Common myeloid progenitor, CD34-positive (primary cell): ENCODE results near the gene UNC119.

Source experiments
- CTCF ChIA-PET: fragments of 350-600 bp; sonication (Branson Sonifier 250); formaldehyde crosslinking; loops from one replicate; lab custom pipeline; 2021; ENCODE audit warnings: antibody characterized with exemption; lab: Charles Lee
- POLR2A ChIA-PET: fragments of 350-600 bp; sonication (Branson Sonifier 250); formaldehyde crosslinking; loops from one replicate; lab custom pipeline; 2021; ENCODE audit warnings: antibody characterized with exemption; lab: Charles Lee
- DNase-seq, 3 donors: peaks; one replicate each; pipeline versions ENCODE4 v3.0.0 to v3.0.0-alpha.2; 2013
- H3K27ac ChIP-seq, 2 experiments: 1 replicate in 1 of 2; 2 replicates in 1 of 2; pipeline ENCODE4 v1.7.0; 2013; ENCODE audit warnings: inconsistent platforms in 2 of 2, low read length in 2 of 2, mild to moderate bottlenecking in 2 of 2, low read depth in 1 of 2, moderate library complexity in 1 of 2; ENCODE audit not compliant: severe bottlenecking in 2 of 2, insufficient read depth in 1 of 2, poor library complexity in 1 of 2
- H3K27me3 ChIP-seq, 5 experiments: replicated peaks in 2 of 5; 1 replicate in 3 of 5; 2 replicates in 2 of 5; pipeline versions ENCODE4 v1.6.1 to v1.7.0; 2013; ENCODE audit warnings: low read length in 4 of 5, mild to moderate bottlenecking in 2 of 5, moderate library complexity in 2 of 5, inconsistent platforms in 1 of 5; ENCODE audit not compliant: insufficient read depth in 5 of 5, control insufficient read depth in 4 of 5
- H3K36me3 ChIP-seq, 4 experiments: 1 replicate in 2 of 4; 2 replicates in 2 of 4; pipeline versions ENCODE4 v1.6.1 to v1.7.0; 2013; ENCODE audit warnings: low read length in 3 of 4, control low read depth in 1 of 4, mild to moderate bottlenecking in 1 of 4; ENCODE audit not compliant: control insufficient read depth in 4 of 4, insufficient read depth in 4 of 4
- H3K4me1 ChIP-seq, 4 experiments: 1 replicate in 3 of 4; 2 replicates in 1 of 4; pipeline versions ENCODE4 v1.6.1 to v1.7.1; 2013; ENCODE audit warnings: low read length in 3 of 4, mild to moderate bottlenecking in 3 of 4, control low read depth in 1 of 4, inconsistent platforms in 1 of 4, moderate library complexity in 1 of 4; ENCODE audit not compliant: control insufficient read depth in 4 of 4, insufficient read depth in 4 of 4; ENCODE audit errors: control extremely low read depth in 1 of 4
- H3K4me3 ChIP-seq, 7 experiments: 1 replicate in 4 of 7; 2 replicates in 3 of 7; pipeline versions ENCODE4 v1.5.1 to v1.7.0; 2013; ENCODE audit warnings: mild to moderate bottlenecking in 7 of 7, low read length in 6 of 7, moderate library complexity in 6 of 7, inconsistent platforms in 2 of 7, low read depth in 2 of 7, control low read depth in 1 of 7; ENCODE audit not compliant: insufficient read depth in 4 of 7, control insufficient read depth in 1 of 7; ENCODE audit errors: extremely low read depth in 1 of 7
- H3K9me3 ChIP-seq, 5 experiments: 1 replicate in 4 of 5; 2 replicates in 1 of 5; pipeline versions ENCODE4 v1.6.1 to v1.7.1; 2013; ENCODE audit warnings: low read length in 4 of 5, mild to moderate bottlenecking in 2 of 5, inconsistent platforms in 1 of 5, low read depth in 1 of 5, moderate library complexity in 1 of 5; ENCODE audit not compliant: control insufficient read depth in 4 of 5, insufficient read depth in 2 of 5; ENCODE audit errors: control extremely low read depth in 1 of 5
- WGBS: methylation state at CpG from one replicate; pipeline ENCODE4 v1.1.5; 2013; ENCODE audit not compliant: insufficient coverage; 5-methylcytosine and 5-hydroxymethylcytosine counted together

UNC119 gene

DNA sequence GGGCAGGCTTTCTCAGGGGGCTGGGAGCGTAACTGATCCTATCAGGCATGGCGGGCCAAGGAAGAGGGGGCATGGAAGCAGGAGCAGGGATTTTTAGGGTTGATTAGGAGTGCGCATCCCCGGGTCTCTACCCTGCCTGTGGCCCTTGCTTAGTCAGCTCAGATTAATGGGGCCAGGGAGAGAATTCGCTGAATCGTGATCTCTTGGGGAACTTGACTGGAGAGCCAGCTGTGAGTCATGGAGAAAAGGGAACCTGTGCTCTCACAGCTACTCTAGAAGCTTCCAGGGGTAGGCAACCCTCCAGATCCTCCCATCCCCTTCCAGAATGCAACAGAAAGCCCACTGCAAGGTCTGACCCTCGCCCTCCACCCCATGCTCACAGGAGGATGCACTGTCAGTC is 42.6 kb downstream of the UNC119 start:
- Histone ChIP-seq H3K36me3 (no peaks in the 10 kb centered on the region), H3K9me3 (no peaks in the 10 kb centered on the region), H3K4me1 (peaks cover 0 to 12% (median 0%) of the 10 kb centered on the region in 4 experiments), H3K4me3 (no peak overlapping the region), H3K27ac (no peak overlapping the region), H3K27me3 (peaks cover 0 to 5% (median 0%) of the 10 kb centered on the region in 5 experiments)
- ChIA-PET CTCF (interaction anchor here (0.9 to 1.1 kb wide), 2 partner anchors 9 kb away, joined by 3 read pairs; no protein-coding TSS in a partner anchor), POLR2A (interaction anchor here (0.6 kb wide), 1 partner anchor 28 kb away, joined by 3 read pairs; no protein-coding TSS in a partner anchor)
- DNase-seq = peak; percentile 21 to 65 (median 60)
- WGBS = 68% methylated on average over 7 of the region's 7 CpGs

GRCh38 chr17:28508211-28508724 is 44.2 kb downstream of the UNC119 start:
- Histone ChIP-seq H3K4me3 (no peak overlapping the region), H3K27ac (no peak overlapping the region), H3K27me3 (peaks cover 0 to 5% (median 0%) of the 10 kb centered on the region in 5 experiments), H3K9me3 (no peaks in the 10 kb centered on the region), H3K4me1 (peaks cover 0 to 12% (median 0%) of the 10 kb centered on the region in 4 experiments), H3K36me3 (no peaks in the 10 kb centered on the region)
- CTCF ChIA-PET = no interaction called here
- POLR2A ChIA-PET = interaction anchor here (0.6 kb wide), 1 partner anchor 13 kb away, joined by 3 read pairs; no protein-coding TSS in a partner anchor
- DNase-seq = no peak
- WGBS = 91% methylated on average over 10 of the region's 11 CpGs

GRCh38 chr17:28507567-28508203 is 44.7 kb downstream of the UNC119 start:
- 66% methylated on average over 16 of the region's 24 CpGs for WGBS
- no peak for DNase-seq
- peaks cover 0 to 4% (median 0%) of the 10 kb centered on the region in 5 experiments for H3K27me3 ChIP-seq
- no peak overlapping the region for H3K27ac ChIP-seq
- ChIA-PET POLR2A (no interaction called here), CTCF (no interaction called here)
- H3K4me1 ChIP-seq = peaks cover 0 to 12% (median 0%) of the 10 kb centered on the region in 4 experiments
- H3K9me3 ChIP-seq = no peaks in the 10 kb centered on the region
- H3K36me3 ChIP-seq = no peaks in the 10 kb centered on the region
- no peak overlapping the region for H3K4me3 ChIP-seq

GRCh38 chr17:28506763-28507487 is 45.5 kb downstream of the UNC119 start:
- CTCF ChIA-PET = interaction anchor here (0.9 kb wide), 1 partner anchor 12 kb away, joined by 3 read pairs; no protein-coding TSS in a partner anchor
- no peak overlapping the region for H3K27ac ChIP-seq
- no peak overlapping the region for H3K4me3 ChIP-seq
- H3K27me3 ChIP-seq = peaks cover 0 to 3% (median 0%) of the 10 kb centered on the region in 5 experiments
- POLR2A ChIA-PET = no interaction called here
- DNase-seq = no peak
- H3K4me1 ChIP-seq = peaks cover 0 to 12% (median 0%) of the 10 kb centered on the region in 4 experiments
- WGBS = 96% methylated on average over 10 of the region's 14 CpGs
- no peaks in the 10 kb centered on the region for H3K9me3 ChIP-seq
- H3K36me3 ChIP-seq = no peaks in the 10 kb centered on the region

DNA sequence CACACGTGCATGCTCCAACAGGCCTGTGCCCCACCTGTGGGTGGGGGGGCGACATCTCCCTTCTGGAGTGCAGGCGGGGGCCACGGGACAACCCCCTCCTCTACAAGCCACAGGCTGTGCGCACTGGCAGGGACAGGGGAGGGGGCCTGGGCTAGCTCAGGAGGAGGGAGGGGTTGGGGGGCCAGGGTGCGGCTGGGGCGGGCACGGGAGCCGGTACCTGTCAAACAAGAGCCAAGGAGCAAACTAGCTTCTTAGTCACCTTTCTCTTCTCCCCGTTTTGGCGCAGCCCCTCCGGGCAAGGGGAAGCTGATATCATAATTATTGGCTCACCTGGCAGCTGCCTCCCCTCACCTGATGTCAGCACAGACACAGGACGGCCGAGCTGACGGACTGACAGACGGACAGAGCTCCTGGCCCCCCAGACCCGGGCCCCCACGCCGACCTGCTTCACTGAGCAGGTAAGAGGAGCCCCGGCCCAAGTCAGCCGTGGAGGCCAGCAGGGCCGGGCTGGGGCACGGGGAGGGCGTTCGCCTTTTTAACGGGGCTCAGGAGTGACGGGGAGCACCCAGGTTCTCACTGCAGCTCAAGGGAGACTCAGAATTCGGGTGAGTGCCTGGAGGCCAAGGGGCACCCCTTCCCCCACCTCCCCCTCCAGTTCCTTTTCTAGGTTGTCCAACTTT is 46.3 kb downstream of the UNC119 start, which contains the start of gene FOXN1:
Gene FOXN1, plus strand, starts transcription at position 363 of the 680 bp plus-strand sequence. CDS start 17,622 bp downstream, outside the sequence.
- CTCF ChIA-PET = interaction anchor here (0.9 kb wide), 1 partner anchor 11 kb away, joined by 3 read pairs; no protein-coding TSS in a partner anchor
- Histone ChIP-seq H3K9me3 (no peaks in the 10 kb centered on the region), H3K27ac (no peak within 1 kb of the TSS), H3K4me3 (no peak within 1 kb of the TSS), H3K27me3 (peaks cover 0 to 3% (median 0%) of the 10 kb centered on the region in 5 experiments), H3K36me3 (no peaks in the 10 kb centered on the region), H3K4me1 (peaks cover 0 to 12% (median 0%) of the 10 kb centered on the region in 4 experiments)
- no peak for DNase-seq
- POLR2A ChIA-PET = no interaction called here
- WGBS = 98% methylated on average over 18 of the region's 28 CpGs

DNA sequence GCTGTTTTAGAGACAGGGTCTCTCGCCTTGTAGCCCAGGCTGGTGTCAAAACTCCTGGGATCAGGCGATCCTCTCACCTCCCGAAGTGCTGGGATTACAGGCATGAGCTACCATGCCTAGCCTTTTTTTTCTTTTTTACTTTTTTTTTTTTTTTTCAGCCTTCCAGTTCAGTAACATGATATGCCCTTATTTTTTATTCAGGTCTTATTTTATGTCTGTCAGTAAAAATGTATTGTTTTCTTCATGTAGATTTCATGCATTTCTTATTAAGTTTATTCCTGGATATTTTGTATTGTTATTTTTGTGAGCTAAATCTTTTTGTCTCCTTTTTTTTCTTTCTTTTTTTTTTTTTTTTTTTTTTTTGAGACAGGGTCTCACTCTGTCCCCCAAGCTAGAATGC is 49.0 kb downstream of the UNC119 start:
- no peak for DNase-seq
- H3K9me3 ChIP-seq = no peaks in the 10 kb centered on the region
- ChIA-PET CTCF (interaction anchor here (1.1 to 17.1 kb wide), 5 partner anchors 8 to 109 kb away, joined by 3 to 260 read pairs (median 4); no protein-coding TSS in a partner anchor), POLR2A (interaction anchor here (0.6 to 0.8 kb wide), 2 partner anchors 44 to 274 kb away, joined by 3 to 4 read pairs; no protein-coding TSS in a partner anchor)
- H3K36me3 ChIP-seq = no peaks in the 10 kb centered on the region
- H3K4me1 ChIP-seq = no peaks in the 10 kb centered on the region
- H3K4me3 ChIP-seq = no peak overlapping the region
- 100% methylated on average over 3 of the region's 3 CpGs for WGBS
- H3K27me3 ChIP-seq = peaks cover 0 to 3% (median 0%) of the 10 kb centered on the region in 5 experiments
- no peak overlapping the region for H3K27ac ChIP-seq
